Activated gamma-delta T cell treated with anti-CD3 and anti-CD28 coated beads, Interleukin-2, amount 50 U/mL, for 16 hours (primary cell): ENCODE measurements around the gene KCND3.

Source experiments
- DNase-seq: peaks from one replicate; pipeline ENCODE4 v3.0.0-alpha.2; 2020; ENCODE audit warnings: low read depth

Gene KCND3

DNA sequence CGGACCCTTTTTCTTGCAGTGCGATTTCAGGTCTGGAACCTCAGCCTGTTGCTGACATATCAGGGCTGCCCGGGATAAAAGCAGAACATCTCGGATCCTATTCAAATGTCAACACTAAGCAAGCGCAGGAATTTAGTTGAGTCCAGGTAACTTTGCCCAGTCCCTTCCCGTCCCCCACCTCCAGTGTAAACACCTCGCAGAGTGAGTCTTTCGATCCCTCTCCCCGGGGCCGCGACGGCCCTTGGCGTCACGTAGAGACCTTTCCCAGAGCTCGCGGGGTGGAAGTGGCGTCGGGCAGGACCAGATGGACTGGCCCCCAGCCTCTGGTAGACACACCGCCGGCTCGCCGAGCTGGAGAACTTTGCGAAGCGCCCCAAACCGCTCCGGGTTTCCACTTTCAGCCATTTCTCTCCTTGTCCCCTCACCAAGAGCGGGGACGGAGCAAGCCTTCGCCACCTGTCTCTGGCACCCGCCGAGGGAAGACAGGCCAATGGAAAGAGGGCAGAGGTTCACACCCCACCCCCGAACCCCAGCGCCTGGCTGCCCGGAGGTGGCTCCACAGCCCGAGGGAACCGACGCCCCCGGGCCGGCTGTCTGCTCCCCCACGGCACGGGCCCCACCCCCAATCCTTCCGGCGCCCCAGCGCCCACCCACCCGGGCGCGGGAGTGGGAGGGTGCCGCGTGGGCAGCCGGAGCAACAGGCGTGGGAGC lies 570 bp downstream of the KCND3 start:
- DNase-seq, result no peak

DNA sequence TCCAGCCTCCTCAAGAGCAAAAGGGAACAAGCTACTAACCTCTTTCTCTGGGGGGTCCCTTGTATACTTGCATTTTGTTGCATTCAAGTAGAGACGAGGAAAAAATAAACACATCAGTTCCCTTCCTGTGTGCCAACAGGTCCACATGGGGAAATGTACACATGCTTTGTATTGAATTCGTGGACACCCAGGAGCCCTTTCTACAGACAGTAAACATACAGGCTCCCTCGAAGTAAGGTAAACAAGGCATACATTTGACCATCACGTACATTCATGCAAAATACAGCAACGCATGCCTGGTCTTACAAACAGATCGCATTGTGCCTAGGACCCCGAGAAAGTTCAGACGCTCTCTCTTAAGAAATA lies 1.1 kb downstream of the KCND3 start:
- DNase-seq, result no peak

DNA sequence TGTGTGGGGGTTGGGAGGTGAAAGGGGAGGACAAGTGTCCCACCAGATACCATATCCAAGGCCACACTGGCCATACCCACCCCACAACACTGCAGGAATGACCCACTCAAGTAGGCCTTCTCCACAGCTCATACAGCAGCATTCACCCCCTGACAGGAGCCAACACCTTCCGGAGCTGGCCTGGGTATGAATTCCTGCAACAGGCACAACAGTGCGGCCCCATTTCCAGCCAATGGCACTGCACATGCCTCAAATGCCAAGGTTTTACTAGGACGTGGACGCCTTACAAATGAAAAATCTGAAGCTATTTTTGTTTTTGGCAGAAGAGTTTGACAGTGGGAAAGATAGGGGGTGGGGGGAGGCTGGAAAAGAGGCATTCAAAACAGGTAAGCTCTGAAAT lies 2.0 kb downstream of the KCND3 start:
- DNase-seq, result no peak

DNA sequence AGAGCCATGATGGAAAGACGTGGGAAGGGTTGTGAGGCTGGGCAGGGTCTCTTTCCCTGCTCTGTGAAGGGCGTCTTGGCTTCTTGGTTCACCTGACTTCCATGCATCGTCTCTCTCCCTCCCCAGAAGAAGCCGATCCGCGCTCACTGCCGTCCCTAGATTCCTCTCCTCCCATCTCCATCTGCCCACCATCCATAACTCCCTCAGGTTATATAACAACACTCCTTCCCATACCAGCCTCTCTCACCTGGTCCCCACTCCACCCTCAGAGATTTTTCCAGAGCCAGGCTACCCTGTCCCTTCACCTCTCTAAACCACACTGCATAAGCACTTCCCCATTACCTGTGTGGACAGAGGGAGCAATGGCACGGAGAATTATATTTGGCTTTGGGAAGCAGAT lies 6.0 kb downstream of the KCND3 start:
- DNase-seq, result no peak

DNA sequence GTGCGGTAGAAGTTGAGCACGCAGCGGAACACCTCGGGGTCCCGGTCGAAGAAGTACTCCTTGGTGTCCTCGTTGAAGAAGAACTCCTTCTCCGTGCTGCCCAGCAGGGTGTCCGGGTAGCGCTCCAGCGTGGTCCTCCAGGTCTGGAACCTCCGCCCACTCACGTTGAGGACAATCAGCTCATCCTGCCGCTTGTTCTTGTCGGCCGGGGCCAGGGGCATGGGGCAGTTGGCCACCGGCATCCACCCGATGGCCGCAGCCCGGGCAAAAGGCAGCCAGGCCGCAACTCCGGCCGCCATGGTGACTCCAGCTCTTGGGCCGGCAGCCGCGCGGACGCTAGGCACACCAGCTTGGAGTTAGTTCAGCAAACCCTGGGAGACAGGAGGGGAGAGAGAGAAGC lies 7.0 kb downstream of the KCND3 start:
- no peak for DNase-seq

DNA sequence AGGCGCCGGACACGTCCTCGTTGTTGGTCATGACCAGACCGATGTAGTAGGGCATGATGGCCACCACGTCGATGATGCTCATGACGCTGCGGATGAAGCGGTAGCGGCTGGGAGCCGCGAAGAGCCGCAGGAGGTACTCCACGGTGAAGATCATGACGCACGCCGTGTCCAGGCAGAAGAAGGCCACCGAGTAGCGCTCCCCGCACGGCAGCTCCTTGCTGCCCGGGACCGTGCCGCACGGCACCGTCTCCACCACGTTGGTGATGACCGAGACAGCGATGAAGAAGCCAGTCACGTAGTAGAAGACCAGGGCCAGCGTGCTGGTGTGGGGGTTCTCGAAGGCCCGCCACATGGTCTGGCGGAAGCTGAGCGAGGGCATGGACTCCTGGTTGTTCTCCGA lies 7.6 kb downstream of the KCND3 start:
- no peak for DNase-seq

DNA sequence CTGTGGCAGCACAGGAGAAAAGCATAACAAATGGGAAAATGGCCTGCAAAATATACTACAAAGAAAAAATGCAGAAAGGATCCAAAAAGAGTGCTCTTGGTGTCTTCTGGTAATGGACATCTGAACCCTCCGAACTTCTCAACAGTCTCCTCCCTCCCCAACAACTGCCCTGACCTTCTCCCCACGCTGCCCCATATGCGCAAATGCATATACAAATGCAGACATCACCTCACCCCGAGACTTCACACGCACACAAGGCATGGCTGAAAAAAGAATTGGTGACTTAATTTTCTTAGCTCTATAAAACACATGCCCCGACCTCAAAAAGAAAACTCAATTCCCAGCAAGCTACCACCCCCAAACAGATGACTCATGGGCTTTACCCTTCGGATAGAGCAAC lies 8.4 kb downstream of the KCND3 start:
- no peak for DNase-seq

DNA sequence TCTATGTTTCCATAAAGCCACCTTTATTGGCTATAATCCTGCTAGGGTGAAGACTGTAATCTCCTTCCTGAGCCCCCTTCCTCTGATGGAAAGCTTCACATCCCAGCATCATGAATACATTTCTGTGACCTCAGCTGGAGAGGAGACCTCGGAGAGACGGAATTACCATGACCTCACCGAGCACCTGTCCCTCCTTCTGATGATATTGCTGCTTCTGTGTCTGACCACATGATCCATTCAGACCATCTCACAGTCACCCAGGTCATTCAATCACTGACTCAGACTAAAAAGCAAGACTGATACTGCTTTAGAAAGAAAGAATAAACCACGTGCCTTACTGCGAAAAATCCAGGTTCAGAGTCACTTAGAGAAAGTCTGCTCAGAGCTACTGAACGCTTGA lies 8.8 kb downstream of the KCND3 start:
- no peak for DNase-seq

DNA sequence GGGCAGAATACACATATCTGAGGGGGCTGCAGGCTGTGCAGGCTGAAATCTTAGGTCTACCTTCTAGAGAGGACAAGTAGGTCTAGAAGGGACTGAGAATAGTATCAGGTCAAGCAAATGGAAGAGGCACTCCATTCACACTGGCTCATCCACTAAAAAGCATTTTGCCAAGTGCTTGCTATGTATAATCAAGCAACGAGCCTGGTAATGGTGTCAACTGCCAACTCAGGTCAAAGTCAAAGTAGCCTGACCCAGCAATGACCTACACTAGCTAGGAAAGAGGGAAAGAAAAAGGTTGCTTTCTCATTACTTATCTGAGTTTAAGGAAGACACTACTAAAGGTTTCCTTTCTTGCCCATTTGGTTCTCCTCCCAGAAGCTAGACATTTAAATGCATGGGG lies 10.8 kb downstream of the KCND3 start:
- no peak for DNase-seq

DNA sequence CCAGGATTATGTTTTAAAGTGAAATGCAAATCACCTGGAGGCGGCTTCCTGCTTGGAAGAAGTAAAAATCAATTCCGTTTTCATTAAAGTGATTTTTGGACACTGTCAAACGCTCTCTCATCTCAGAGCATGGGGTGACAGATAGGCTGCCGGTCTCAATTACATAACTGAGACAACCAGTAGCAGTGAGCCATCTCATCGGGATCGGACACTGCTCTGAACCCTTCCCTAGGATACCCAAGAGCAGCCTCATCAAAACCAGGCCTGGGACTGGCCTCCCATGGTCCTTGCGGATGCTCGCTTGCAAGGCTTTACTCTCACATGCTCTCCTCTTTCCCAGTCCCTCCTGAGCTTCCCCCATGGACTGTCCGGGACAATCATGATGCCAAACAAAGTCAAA lies 12.1 kb downstream of the KCND3 start:
- DNase-seq, result no peak

DNA sequence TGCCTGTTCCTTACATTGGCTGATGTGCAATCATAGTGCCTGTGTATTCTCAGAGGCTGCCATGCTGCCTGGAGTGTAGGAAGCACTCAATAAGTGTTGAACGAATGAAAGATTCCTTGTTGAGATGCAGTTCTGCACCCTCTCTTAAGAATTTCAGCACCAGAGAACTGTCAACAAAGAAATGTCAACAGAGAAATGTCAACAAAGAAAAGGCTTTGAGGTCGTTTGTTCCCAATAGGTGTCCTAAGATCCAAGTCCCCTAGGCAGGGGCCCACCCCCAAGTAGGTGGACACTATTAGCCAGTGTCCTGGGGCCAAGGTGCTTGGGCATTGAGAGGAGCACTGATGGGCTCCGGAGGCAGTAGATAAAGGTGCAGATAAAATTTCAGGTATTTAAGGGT lies 12.6 kb downstream of the KCND3 start:
- no peak for DNase-seq

DNA sequence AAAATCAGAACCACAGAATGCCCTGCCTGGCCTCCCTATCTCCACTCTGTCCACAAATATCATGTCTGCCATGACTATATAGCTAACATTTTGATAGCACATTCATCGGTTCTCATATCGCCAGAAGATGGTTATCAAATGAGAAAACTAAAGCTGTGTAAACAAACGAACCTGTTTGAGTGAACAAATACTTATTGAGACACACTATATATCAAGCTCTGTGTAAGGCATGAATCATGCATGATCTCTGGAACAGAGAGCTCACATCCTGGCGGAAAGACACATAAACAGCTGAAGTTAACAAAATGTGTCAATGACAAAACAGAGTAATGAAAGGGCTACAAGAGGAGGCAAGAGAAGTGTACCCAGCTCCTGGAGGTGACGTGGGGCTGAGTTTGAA lies 13.1 kb downstream of the KCND3 start:
- no peak for DNase-seq

DNA sequence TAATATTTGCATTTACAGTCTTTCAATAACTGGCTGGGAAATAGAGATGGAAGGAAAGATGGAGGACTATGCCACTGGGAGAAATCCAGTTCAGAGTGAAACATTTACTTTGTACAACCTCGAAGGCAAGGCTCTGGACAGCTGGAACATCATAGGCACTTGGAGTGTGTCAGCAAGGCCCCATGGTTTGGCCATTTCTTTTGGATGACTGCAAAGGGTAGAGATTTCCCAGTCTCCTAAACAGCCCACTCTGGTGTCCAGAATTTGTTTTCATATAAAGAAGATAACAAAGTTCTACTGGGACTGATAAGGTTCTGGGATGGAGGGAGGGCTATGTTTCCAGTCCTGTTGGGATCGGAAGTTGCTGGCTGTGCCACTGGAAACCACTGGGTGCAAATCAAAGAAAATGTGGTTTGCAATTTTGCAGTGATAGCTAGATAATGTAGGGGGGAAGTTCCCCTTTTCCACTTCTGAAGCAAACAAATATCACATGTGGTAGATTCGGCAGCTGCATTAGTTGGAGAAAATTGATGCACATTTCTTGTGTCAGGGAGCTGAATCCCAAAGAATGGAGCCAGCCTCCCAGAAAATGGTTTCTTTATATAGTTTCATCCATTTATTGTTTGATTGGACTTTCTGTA lies 16.2 kb downstream of the KCND3 start:
- DNase-seq, result no peak

DNA sequence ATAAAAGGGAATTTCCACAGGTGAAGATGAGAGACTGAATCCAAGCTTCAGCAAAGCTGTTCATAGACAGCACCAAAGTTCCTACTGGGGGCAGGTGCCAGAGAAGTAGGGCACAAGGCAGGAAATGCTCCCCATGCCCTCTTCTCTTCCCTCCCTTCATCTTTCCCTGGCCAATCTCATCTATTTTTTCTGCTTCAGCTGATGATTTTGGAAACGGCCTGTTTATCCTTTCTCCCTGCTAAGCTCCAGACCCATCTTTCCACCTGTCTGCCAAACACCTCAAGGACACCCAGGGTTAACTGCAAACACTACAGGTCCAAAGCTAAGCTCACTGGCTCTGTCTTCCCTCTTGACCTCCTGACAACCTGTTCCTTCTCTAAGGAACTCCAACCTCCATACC lies 18.1 kb downstream of the KCND3 start:
- DNase-seq, result no peak

DNA sequence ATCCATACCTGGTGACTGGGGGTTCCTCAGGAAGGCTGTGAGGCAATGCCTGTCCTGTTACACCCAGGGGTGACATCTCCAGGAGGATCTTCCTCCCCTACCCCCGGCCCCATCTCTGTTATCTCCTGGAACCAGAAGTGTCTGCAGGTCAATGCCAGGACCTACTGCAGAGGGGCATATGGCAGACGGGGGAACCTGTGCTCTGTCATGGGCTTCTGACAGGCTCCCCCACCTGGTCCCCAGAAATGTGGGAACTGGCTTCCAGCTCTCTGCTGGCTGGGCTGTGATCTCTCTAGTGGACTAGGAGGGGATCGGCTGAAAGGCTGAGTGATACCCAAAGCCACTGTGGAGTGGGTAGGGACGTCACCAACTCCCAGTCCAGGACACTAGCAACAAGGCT lies 21.0 kb downstream of the KCND3 start:
- no peak for DNase-seq

DNA sequence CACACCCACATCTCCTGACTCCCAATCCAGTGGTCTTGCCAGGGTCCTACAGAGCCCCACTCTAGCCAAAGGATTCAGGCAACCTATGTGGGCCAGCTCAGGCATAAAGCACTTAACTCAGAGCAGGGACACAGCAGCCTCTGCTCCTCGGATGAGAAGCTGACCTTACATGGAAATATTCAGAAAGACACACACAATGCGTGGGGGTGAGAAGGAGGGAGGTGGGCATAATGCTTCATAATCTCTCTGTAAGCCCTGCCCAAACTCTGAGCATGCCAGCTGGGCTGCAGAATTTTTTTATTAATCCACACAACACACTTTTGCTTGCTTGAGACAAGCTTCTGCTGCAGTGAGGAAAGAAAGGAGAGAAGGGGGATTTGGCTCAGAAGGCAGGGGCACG lies 21.6 kb downstream of the KCND3 start:
- DNase-seq, result no peak

DNA sequence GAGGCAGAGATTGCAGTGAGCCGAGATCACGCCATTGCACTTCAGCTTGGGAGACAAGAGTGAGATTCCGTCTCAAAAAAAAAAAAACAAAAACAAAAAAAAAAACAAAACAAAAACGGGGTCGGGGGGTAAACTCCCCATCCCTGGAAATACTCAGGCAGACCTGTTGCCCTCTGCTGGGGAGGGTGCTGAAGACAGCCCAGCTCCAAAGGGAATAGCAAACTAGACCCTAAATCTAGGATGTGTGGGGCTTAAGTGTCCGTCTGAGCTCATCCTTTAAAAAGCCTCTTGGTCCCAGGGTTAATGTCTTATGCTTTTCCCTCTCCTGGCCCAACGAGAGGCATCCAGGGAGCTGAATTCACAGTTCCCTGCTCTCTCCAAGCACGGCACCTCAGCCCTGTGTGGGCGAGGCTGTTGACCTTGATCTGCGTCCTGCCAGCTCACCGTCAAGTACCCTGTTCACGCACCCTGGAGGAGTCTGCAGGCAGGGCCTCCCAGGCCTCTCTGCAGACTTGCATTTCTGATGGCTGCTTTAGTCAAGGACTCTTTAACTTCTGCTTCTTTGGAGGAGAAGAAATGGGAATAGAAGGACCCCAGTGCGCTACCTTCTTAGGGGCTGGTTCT lies 22.3 kb downstream of the KCND3 start:
- no peak for DNase-seq

DNA sequence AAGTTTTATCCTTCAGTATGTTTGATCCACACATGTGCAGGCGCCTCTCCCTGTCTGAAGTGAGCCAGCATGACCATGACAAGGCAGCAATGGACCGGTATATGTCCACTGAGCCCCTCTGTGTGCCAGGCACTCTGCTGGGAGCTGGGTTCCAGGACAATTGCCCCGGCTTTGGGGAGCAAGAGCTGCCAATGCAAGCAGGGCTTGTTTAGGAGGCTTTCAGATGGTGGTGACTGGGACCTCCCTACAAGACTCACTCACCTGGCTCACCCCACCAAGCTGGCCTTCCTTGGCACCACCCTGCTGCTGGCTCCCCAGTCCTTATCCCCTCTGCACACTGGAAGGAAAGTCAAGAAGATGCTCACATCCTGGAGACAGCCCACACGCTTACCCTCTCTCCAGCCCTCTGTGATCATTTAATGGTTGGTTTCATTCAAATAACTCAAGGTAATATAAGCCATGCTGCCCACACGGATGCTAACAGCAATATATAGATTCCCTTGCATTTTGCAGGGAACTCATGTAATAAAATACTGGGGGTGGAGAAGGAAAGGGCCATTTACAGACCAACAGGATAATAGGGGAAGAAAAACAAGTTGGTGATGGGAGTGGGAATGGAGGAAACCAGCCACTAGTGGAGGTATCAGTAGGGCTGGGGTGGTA lies 23.6 kb downstream of the KCND3 start:
- DNase-seq, result no peak

DNA sequence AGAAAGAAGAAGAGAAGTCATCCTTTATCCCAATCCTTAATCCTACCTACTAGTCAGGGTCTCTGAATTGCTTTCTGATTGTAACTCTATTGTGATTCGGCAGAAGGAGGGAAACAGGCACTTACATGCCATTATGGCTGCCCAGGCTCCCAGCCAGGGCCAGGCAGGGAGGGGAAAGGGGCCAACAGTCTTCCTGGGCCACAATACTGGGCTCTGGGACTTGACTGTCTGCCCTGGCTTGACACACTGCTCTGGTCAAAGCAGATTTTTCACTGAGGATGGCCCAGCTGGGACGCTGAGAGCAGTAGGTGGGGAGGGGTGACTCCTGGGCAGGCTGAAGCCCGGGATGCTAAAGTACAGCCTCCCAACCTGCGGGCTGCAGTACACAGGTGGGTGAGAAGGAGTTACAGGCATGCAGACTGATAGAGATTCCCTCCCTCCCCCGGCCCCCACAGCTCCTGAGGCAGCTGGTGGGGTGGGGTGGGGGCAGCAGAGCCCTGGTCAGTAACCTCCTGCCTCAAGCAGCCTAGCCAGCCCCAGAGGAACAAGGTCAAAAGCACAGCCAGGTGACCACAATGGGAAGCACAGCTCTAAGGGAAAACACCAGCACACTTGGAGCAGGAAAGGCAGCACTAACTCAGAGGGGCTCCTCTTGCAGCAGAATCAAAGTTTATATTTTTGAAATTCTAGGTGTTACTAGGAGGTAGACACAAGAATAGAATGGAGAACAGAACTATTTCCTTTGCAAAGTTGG lies 25.3 kb downstream of the KCND3 start:
- DNase-seq, result no peak

DNA sequence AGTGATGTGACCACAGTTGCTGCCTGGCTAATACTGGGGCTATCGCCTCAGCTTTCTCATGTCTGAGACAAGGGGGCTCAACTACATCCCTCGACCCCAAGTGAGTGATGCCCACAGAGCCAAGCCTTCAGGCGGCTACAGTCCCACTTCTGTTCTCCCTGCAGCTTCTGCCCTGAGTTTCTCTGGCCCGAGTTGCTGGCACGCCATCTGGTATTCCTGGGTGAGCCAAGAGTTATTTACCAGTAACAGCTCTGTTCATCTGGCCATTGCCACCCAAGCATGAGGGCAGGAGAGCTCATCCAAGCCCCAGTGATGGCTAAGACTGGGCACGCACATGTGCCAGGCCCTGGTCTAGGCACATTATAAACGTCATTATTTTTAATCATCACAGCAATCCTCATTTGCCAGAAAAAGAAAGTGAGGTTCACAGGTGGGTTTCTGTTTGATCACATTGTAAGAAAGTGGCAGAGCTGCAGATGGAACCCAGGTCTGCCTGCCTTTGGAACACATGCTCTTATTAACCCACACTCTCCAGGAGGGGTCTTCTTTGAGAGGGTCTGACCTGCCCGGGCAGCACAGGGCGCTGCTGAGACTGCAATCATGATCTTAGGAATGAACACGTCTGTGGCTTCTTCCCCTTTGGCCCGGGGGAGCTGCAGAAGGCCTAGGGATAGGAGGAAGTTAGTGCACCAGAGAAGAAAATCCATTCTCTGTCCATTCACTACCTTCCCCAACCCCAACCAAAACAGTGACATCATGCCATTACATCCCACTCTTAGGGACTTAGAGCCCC lies 27.5 kb downstream of the KCND3 start:
- no peak for DNase-seq

DNA sequence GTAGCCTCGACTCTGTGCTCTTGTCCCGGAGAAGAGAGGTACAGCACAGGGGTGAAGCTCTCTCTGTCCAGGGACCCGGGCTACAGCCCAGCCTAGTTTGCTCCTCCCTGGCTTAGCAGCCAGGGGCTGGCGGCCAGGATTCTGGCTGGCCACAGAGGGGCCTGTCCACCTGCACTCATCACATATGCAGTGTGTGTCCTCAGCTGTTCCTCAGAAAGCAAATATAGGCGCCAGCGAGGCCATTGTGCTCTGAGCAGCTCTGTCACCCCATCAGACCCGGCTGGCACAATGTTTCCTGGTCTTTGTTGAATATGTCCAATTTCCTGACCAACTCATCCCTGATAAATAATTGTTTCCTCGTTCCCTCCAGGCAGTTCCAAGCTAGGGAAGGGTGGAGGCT lies 28.5 kb downstream of the KCND3 start:
- DNase-seq, result no peak

DNA sequence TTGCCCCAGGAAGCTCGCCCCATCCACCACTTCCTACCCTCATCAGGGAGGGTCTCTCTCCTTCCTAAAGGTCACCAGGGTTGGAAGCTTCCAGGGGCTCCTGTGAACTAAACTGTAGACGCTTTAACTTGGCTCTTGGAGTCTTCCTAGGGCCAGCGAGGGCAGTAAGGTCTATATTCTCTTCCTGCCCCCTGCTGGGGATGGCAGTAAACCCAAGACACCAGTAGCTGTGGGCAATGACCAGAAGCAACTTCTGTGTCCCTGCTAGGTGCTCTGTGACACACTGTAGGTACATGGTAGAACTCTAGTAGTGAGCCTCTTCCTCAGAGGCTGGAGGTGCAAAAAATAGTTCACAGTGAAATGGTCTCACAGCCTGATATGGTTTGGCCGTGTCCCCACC lies 30.0 kb downstream of the KCND3 start:
- DNase-seq, result no peak
